Activated T-cell treated with anti-CD3 and anti-CD28 coated beads for 48 hours (primary cell): ENCODE data around the gene CCDC30.
"Not testable (repeated sequence)": the region's sequence is repeated elsewhere in the genome, so short reads cannot be mapped to it uniquely, and the experiment has no call there.

Source experiments
- DNase-seq: peaks from one replicate; pipeline ENCODE4 v3.0.0-alpha.2; 2020; ENCODE audit warnings: low read depth

The CCDC30 gene

GRCh38 chr1:42453386-42453785 lies 9.7 kb upstream of the CCDC30 start:
- DNase-seq = no peak

GRCh38 chr1:42454403-42454802 lies 8.7 kb upstream of the CCDC30 start:
- DNase-seq = no peak

- peak; percentile 90 for DNase-seq
Observed at GRCh38 chr1:42456010-42456753, 6.9 kb upstream of the CCDC30 start, which contains the start of the genes PPCS and ZMYND12. PPCS (plus strand) TSS chr1:42456543; CDS start chr1:42456566, 23 bp downstream. ZMYND12 (minus strand) TSS chr1:42456022; CDS start chr1:42455997, 25 bp downstream.

- DNase-seq = peak; percentile 45
Observed at GRCh38 chr1:42456754-42457089, 6.4 kb upstream of the CCDC30 start.

- DNase-seq = no peak
Observed at GRCh38 chr1:42461196-42461595, 1.9 kb upstream of the CCDC30 start.

GRCh38 chr1:42463921-42464320 lies 835 bp downstream of the CCDC30 start:
- no peak for DNase-seq

GRCh38 chr1:42466030-42466429 lies 2.9 kb downstream of the CCDC30 start:
- no peak for DNase-seq

GRCh38 chr1:42469727-42470126 lies 6.6 kb downstream of the CCDC30 start:
- no peak for DNase-seq

- DNase-seq = no peak
Observed at GRCh38 chr1:42476605-42477004, 13.5 kb downstream of the CCDC30 start.

GRCh38 chr1:42477354-42477753 lies 14.3 kb downstream of the CCDC30 start:
- DNase-seq = not testable (repeated sequence)

- DNase-seq = no peak
Observed at GRCh38 chr1:42477775-42478174, 14.7 kb downstream of the CCDC30 start.

GRCh38 chr1:42479621-42480020 lies 16.5 kb downstream of the CCDC30 start:
- no peak for DNase-seq

- DNase-seq = no peak
Observed at GRCh38 chr1:42480921-42481320, 17.8 kb downstream of the CCDC30 start.

GRCh38 chr1:42482635-42483153 lies 19.6 kb downstream of the CCDC30 start:
- DNase-seq = no peak

- DNase-seq = no peak
Observed at GRCh38 chr1:42484382-42484781, 21.3 kb downstream of the CCDC30 start.

GRCh38 chr1:42490237-42490636 lies 27.2 kb downstream of the CCDC30 start:
- no peak for DNase-seq

GRCh38 chr1:42502031-42502430 lies 38.9 kb downstream of the CCDC30 start:
- DNase-seq = not testable (repeated sequence)

GRCh38 chr1:42504535-42505128 lies 41.5 kb downstream of the CCDC30 start:
- DNase-seq = no peak

- DNase-seq = no peak
Observed at GRCh38 chr1:42506576-42506975, 43.5 kb downstream of the CCDC30 start.

- DNase-seq = not testable (repeated sequence)
Observed at GRCh38 chr1:42511581-42512155, 48.6 kb downstream of the CCDC30 start.

GRCh38 chr1:42518908-42519307 lies 55.8 kb downstream of the CCDC30 start:
- no peak for DNase-seq

- no peak for DNase-seq
Observed at GRCh38 chr1:42523171-42523570, 60.1 kb downstream of the CCDC30 start.

- no peak for DNase-seq
Observed at GRCh38 chr1:42524330-42524729, 61.2 kb downstream of the CCDC30 start.
